NOMO-1 (cell line): ENCODE results near the gene CSTB.
A peak's percentile ranks its signal among the peaks of the same experiment; 100 is the strongest.

Experiments used
- DNase-seq, 2 experiments: peaks; one replicate each; lab custom pipeline; 2025; ENCODE audit not compliant: unreplicated experiment in 2 of 2; lab: John Stamatoyannopoulos, UW

Gene CSTB

GRCh38 chr21:43811262-43812105 lies 35.4 kb upstream of the CSTB start:
- DNase-seq: peak in 1 of 2 experiments; percentile 8

- peak; percentile 87 to 89 for DNase-seq
Observed at GRCh38 chr21:43810505-43811261, 34.6 kb upstream of the CSTB start.

GRCh38 chr21:43809853-43810504 lies 33.9 kb upstream of the CSTB start:
- no peak for DNase-seq

GRCh38 chr21:43809346-43809799 lies 33.3 kb upstream of the CSTB start:
- DNase-seq: no peak

GRCh38 chr21:43808832-43809251 lies 32.7 kb upstream of the CSTB start:
- DNase-seq: no peak

- no peak for DNase-seq
Observed at GRCh38 chr21:43808367-43808766, 32.3 kb upstream of the CSTB start.

- no peak for DNase-seq
Observed at GRCh38 chr21:43806017-43806710, 30.1 kb upstream of the CSTB start.

GRCh38 chr21:43805275-43805800 lies 29.2 kb upstream of the CSTB start:
- DNase-seq: peak; percentile 83 to 91

- no peak for DNase-seq
Observed at GRCh38 chr21:43803558-43804300, 27.6 kb upstream of the CSTB start.

- no peak for DNase-seq
Observed at GRCh38 chr21:43802713-43803313, 26.7 kb upstream of the CSTB start.

GRCh38 chr21:43801006-43801783 lies 25.1 kb upstream of the CSTB start:
- DNase-seq: no peak

- DNase-seq: no peak
Observed at GRCh38 chr21:43800566-43800965, 24.5 kb upstream of the CSTB start.

GRCh38 chr21:43800124-43800523 lies 24.0 kb upstream of the CSTB start:
- DNase-seq: no peak

- no peak for DNase-seq
Observed at GRCh38 chr21:43799301-43799840, 23.3 kb upstream of the CSTB start.

GRCh38 chr21:43797925-43798715 lies 22.0 kb upstream of the CSTB start:
- no peak for DNase-seq

- DNase-seq: no peak
Observed at GRCh38 chr21:43797415-43797814, 21.3 kb upstream of the CSTB start.

- DNase-seq: no peak
Observed at GRCh38 chr21:43794857-43795256, 18.7 kb upstream of the CSTB start.

GRCh38 chr21:43794311-43794710 lies 18.2 kb upstream of the CSTB start:
- DNase-seq: no peak
